Endothelial cell (in vitro differentiated cells): Measurements from ENCODE around the gene RBM33. TPM values are rescaled to one million over a fixed set of nuclear protein-coding genes. Genes with fewer than 3 reads are reported as not detected.

Source experiments
- DNase-seq: peaks from one replicate; pipeline ENCODE4 v3.0.0; 2021; ENCODE audit warnings: low spot score
- H3K27ac Mint-ChIP-seq: one replicate; pipeline ENCODE4 v1.8.0; 2021; ENCODE audit warnings: mixed read lengths, inconsistent platforms; ENCODE audit not compliant: unreplicated experiment
- H3K27me3 Mint-ChIP-seq: one replicate; pipeline ENCODE4 v1.8.0; 2021; ENCODE audit warnings: mild to moderate bottlenecking, moderate library complexity, mixed read lengths, inconsistent platforms; ENCODE audit not compliant: unreplicated experiment
- H3K36me3 Mint-ChIP-seq: one replicate; pipeline ENCODE4 v1.8.0; 2021; ENCODE audit warnings: mild to moderate bottlenecking, low read depth, mixed read lengths, inconsistent platforms; ENCODE audit not compliant: unreplicated experiment
- H3K4me1 Mint-ChIP-seq: one replicate; pipeline ENCODE4 v1.8.0; 2021; ENCODE audit warnings: mild to moderate bottlenecking, mixed read lengths, inconsistent platforms; ENCODE audit not compliant: unreplicated experiment
- H3K4me3 Mint-ChIP-seq: one replicate; pipeline ENCODE4 v1.8.0; 2021; ENCODE audit warnings: mild to moderate bottlenecking, mixed read lengths, inconsistent platforms; ENCODE audit not compliant: unreplicated experiment
- H3K9me3 Mint-ChIP-seq: one replicate; pipeline ENCODE4 v1.8.0; 2021; ENCODE audit warnings: mixed read lengths, inconsistent platforms; ENCODE audit not compliant: unreplicated experiment
- total RNA-seq: library from RNA; stranded (reverse); fragmentation: NEBNext Ultra II Directional; extraction: Animal tissue kit (Norgen Biotek cat#: 25700); gene quantifications from one replicate; pipeline ENCODE4 v1.2.1, GENCODE V29; 2021; ENCODE audit not compliant: unreplicated experiment
- TF ChIP-seq, protein P1 (sequence below): fragments of 200-600 bp; sonication (generic); IDR thresholded peaks from one replicate; pipeline ENCODE4 v1.5.0; 2021; ENCODE audit warnings: antibody characterized with exemption; ENCODE audit not compliant: unreplicated experiment

Gene RBM33
- total RNA-seq, 1 donor from 2014 or later, result 65.3 TPM

GRCh38 chr7:155692317-155692716 lies 47.9 kb downstream of the RBM33 start:
- peaks cover 48% of the 10 kb centered on the region for H3K4me1 Mint-ChIP-seq
- TF ChIP-seq, protein P1, sequence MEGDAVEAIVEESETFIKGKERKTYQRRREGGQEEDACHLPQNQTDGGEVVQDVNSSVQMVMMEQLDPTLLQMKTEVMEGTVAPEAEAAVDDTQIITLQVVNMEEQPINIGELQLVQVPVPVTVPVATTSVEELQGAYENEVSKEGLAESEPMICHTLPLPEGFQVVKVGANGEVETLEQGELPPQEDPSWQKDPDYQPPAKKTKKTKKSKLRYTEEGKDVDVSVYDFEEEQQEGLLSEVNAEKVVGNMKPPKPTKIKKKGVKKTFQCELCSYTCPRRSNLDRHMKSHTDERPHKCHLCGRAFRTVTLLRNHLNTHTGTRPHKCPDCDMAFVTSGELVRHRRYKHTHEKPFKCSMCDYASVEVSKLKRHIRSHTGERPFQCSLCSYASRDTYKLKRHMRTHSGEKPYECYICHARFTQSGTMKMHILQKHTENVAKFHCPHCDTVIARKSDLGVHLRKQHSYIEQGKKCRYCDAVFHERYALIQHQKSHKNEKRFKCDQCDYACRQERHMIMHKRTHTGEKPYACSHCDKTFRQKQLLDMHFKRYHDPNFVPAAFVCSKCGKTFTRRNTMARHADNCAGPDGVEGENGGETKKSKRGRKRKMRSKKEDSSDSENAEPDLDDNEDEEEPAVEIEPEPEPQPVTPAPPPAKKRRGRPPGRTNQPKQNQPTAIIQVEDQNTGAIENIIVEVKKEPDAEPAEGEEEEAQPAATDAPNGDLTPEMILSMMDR, result no peak
- H3K27me3 Mint-ChIP-seq, result no peaks in the 10 kb centered on the region
- H3K36me3 Mint-ChIP-seq, result peaks cover 23% of the 10 kb centered on the region
- peak overlapping the region; percentile 85 for H3K27ac Mint-ChIP-seq
- no peak overlapping the region for H3K4me3 Mint-ChIP-seq
- no peak for DNase-seq
- H3K9me3 Mint-ChIP-seq, result no peaks in the 10 kb centered on the region

- H3K27me3 Mint-ChIP-seq, result no peaks in the 10 kb centered on the region
- DNase-seq, result no peak
- H3K4me3 Mint-ChIP-seq, result no peak overlapping the region
- H3K27ac Mint-ChIP-seq, result peak overlapping the region; percentile 92
- H3K36me3 Mint-ChIP-seq, result peaks cover 15% of the 10 kb centered on the region
- TF ChIP-seq, protein P1, result no peak
- H3K9me3 Mint-ChIP-seq, result no peaks in the 10 kb centered on the region
- peaks cover 40% of the 10 kb centered on the region for H3K4me1 Mint-ChIP-seq
Measured at GRCh38 chr7:155693826-155694225, 49.4 kb downstream of the RBM33 start.

DNA sequence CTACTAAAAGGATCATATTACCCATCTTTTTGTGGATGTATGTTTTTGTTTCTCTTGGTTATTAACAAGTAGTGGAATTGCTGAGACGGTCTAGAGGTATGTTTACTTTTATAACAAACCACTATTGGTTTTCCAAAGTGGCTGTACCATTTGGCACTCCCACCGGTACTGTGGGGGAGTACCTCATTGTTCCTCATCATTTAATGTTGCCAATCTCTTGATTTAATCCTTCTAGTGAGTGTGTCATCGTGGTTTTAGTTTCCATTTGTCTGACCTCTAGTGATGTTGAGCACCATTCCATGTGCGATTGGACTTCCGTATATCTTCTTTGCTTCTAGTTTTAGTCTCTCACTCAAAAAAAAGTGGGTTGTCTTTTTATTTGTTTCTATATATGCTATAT lies 50.4 kb downstream of the RBM33 start:
- Mint-ChIP-seq H3K9me3 (no peaks in the 10 kb centered on the region), H3K27ac (peak overlapping the region; percentile 74), H3K36me3 (peaks cover 11% of the 10 kb centered on the region), H3K4me1 (peaks cover 32% of the 10 kb centered on the region), H3K4me3 (no peak overlapping the region), H3K27me3 (no peaks in the 10 kb centered on the region)
- TF ChIP-seq, protein P1, result no peak
- no peak for DNase-seq

- TF ChIP-seq, protein P1, result no peak
- Mint-ChIP-seq H3K27ac (no peak overlapping the region), H3K27me3 (no peaks in the 10 kb centered on the region), H3K9me3 (no peaks in the 10 kb centered on the region), H3K36me3 (peaks cover 4% of the 10 kb centered on the region), H3K4me1 (peaks cover 18% of the 10 kb centered on the region), H3K4me3 (no peak overlapping the region)
- no peak for DNase-seq
Measured at GRCh38 chr7:155696747-155697146, 52.3 kb downstream of the RBM33 start.

GRCh38 chr7:155698633-155699032 lies 54.2 kb downstream of the RBM33 start:
- no peak for DNase-seq
- no peaks in the 10 kb centered on the region for H3K27me3 Mint-ChIP-seq
- H3K9me3 Mint-ChIP-seq, result no peaks in the 10 kb centered on the region
- H3K27ac Mint-ChIP-seq, result no peak overlapping the region
- TF ChIP-seq, protein P1, result no peak
- no peak overlapping the region for H3K4me3 Mint-ChIP-seq
- H3K36me3 Mint-ChIP-seq, result peaks cover 17% of the 10 kb centered on the region
- H3K4me1 Mint-ChIP-seq, result peaks cover 10% of the 10 kb centered on the region
